ENCODE results near the gene NECAB2.

DNA sequence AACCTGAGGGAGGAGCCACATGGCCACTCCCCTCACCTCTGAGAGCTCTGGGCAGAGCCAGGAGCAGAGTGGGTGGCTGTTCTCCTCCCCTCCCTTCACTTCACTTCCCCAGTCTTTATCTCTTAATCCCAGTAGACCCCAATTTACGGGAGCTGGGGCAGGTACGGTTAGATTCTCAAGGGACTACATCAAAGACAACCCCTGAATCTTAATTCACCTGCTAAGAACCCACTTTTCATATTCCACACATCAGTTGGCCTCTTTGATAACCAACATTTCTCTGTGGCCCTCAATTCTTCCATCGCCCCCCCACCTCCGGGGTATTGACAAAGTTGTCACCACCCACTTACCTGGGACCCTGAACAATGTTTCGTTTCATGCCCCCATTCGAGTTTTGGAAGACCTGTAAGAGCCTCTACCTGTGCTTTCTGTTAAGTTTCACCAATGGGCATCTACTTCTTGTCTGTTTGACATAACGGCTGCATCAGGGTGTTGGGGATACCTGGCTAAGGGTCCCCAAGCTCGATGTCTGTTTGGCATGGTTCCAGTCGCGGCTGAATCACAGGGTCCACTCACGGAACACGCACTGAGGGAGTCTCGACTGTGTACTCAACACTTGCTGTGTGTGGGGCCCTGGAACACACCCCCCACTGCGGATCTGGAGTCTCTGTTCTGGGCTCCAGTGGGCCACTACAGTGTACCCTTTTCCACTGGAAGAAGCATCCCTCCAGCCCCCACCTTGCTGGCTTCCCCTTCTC is 46.7 kb downstream of the NECAB2 start:
- TF ChIP-seq, protein P1, sequence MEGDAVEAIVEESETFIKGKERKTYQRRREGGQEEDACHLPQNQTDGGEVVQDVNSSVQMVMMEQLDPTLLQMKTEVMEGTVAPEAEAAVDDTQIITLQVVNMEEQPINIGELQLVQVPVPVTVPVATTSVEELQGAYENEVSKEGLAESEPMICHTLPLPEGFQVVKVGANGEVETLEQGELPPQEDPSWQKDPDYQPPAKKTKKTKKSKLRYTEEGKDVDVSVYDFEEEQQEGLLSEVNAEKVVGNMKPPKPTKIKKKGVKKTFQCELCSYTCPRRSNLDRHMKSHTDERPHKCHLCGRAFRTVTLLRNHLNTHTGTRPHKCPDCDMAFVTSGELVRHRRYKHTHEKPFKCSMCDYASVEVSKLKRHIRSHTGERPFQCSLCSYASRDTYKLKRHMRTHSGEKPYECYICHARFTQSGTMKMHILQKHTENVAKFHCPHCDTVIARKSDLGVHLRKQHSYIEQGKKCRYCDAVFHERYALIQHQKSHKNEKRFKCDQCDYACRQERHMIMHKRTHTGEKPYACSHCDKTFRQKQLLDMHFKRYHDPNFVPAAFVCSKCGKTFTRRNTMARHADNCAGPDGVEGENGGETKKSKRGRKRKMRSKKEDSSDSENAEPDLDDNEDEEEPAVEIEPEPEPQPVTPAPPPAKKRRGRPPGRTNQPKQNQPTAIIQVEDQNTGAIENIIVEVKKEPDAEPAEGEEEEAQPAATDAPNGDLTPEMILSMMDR (IDR thresholded peaks at IDR 0.05): no peak
- no peak for TF ChIP-seq POLR2A (IDR thresholded peaks at IDR 0.05)
- TF ChIP-seq POLR2AphosphoS5 (IDR thresholded peaks at IDR 0.05; ENCODE audit: insufficient read depth in 1 of 2, low read depth in 1 of 2): no peak

All from vagina (tissue), 2 donors.